ENCODE results near the gene FRMD5.

- TF ChIP-seq, protein P1, sequence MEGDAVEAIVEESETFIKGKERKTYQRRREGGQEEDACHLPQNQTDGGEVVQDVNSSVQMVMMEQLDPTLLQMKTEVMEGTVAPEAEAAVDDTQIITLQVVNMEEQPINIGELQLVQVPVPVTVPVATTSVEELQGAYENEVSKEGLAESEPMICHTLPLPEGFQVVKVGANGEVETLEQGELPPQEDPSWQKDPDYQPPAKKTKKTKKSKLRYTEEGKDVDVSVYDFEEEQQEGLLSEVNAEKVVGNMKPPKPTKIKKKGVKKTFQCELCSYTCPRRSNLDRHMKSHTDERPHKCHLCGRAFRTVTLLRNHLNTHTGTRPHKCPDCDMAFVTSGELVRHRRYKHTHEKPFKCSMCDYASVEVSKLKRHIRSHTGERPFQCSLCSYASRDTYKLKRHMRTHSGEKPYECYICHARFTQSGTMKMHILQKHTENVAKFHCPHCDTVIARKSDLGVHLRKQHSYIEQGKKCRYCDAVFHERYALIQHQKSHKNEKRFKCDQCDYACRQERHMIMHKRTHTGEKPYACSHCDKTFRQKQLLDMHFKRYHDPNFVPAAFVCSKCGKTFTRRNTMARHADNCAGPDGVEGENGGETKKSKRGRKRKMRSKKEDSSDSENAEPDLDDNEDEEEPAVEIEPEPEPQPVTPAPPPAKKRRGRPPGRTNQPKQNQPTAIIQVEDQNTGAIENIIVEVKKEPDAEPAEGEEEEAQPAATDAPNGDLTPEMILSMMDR (conservative IDR thresholded peaks at IDR 0.05 in 1 of 2, IDR thresholded peaks at IDR 0.05 in 1 of 2; ENCODE audit: low read depth in 1 of 2, low read length in 2 of 2) = peak; percentile 76 to 94
- TF ChIP-seq EZH2 (IDR thresholded peaks at IDR 0.05; ENCODE audit: low read length, missing control alignments) = no peak
Measured at GRCh38 chr15:43903864-43904290, 291.2 kb downstream of the FRMD5 start.

All from fibroblast of lung (primary cell).